Measurements from ENCODE around the gene ODR4. TPM values are rescaled to one million over a fixed set of nuclear protein-coding genes. Genes with fewer than 3 reads are reported as not detected.

Gene ODR4
- total and polyA plus RNA-seq, 2 of the 4 experiments (the other 2 are of a cell fraction): 9.4 to 9.7 TPM

DNA sequence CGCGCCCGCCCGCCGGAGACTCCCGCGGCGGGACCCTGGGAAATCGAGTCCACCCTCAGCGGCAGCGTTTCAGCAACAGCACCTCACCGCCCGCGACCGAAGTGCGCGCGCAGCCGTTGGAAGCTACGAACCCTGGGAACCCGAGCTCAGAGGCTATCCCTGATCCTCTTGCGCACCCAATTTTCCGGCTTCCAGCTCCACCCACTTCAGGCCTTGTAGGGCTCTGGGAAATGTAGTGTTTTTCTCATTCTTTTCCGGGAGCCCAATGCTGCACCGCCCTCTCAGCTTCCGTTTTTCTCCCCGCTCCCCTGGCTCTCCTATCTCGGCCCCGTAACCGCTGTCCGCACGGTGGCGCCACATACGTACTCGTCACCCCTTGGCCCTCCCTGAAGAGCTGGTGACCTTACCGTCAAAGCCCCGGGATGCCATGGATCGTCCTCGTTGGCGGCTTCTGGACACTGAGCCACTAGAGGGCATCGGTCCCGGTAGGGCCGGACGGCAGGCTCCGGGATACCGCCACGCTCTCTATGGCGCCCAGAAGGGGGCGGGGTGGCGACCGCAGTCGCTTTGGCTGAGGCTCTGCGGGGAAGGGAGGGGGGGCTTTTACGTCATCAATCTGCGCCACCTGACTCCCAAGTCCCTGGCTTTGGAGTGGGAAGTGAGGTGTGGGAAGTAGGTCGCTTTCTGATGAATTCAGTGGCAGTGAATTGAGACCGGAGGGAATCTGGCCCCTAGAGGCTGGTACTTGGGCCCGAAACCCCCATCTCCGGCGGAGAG lies at the start of gene ODR4, which contains the start of gene TPR (continued):
- TF ChIP-seq RCOR1 (IDR thresholded peaks at IDR 0.05; ENCODE audit: insufficient replicate concordance, low read length) (no peak), MAFK (IDR thresholded peaks at IDR 0.05; ENCODE audit: low read depth, low read length) (no peak), NFE2L2 (IDR thresholded peaks at IDR 0.05; ENCODE audit: low read depth, low read length) (no peak)
- TF ChIP-seq, protein P1, sequence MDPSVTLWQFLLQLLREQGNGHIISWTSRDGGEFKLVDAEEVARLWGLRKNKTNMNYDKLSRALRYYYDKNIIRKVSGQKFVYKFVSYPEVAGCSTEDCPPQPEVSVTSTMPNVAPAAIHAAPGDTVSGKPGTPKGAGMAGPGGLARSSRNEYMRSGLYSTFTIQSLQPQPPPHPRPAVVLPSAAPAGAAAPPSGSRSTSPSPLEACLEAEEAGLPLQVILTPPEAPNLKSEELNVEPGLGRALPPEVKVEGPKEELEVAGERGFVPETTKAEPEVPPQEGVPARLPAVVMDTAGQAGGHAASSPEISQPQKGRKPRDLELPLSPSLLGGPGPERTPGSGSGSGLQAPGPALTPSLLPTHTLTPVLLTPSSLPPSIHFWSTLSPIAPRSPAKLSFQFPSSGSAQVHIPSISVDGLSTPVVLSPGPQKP (IDR thresholded peaks at IDR 0.05; ENCODE audit: borderline replicate concordance, low read depth, low read length): no peak

DNA sequence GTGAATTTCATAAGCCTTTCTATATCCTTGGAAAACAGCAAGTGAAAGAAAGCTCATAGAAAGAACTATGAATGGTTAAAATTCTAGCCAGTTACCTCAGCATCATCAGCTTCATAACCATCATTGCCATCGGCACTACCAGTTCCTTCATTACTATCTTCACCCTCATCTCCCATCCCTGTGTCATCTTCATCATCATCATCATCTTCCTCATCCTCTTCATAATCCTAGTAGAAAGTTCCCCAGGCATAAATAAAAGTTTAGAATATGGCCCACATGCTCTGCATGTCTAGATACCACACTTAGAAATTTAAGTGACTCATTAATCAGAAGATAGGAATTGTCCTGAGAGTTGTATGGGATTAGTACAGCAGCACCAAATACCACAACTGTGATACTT lies 49.6 kb upstream of the ODR4 start:
- H3K4me3 ChIP-seq (ENCODE audit: insufficient read depth, low read depth, low read length): no peak overlapping the region
- H4K91ac ChIP-seq (ENCODE audit: insufficient read depth, low read depth, low read length): no peak overlapping the region
- TF ChIP-seq BHLHE40 (IDR thresholded peaks at IDR 0.05; ENCODE audit: low read depth, low read length): no peak
- no peak for TF ChIP-seq MAFK (IDR thresholded peaks at IDR 0.05; ENCODE audit: low read depth, low read length)
- no peak for TF ChIP-seq RFX5 (IDR thresholded peaks at IDR 0.05; ENCODE audit: low read depth, low read length)
- TF ChIP-seq, protein P2, sequence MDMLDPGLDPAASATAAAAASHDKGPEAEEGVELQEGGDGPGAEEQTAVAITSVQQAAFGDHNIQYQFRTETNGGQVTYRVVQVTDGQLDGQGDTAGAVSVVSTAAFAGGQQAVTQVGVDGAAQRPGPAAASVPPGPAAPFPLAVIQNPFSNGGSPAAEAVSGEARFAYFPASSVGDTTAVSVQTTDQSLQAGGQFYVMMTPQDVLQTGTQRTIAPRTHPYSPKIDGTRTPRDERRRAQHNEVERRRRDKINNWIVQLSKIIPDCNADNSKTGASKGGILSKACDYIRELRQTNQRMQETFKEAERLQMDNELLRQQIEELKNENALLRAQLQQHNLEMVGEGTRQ (IDR thresholded peaks at IDR 0.05; ENCODE audit: low read depth, low read length): no peak
- no peak for TF ChIP-seq MAZ (IDR thresholded peaks at IDR 0.05; ENCODE audit: borderline replicate concordance, low read depth, low read length)
- ATAC-seq (ENCODE audit: low read depth) (no peak), DNase-seq (no peak)
- H4K20me1 ChIP-seq (ENCODE audit: insufficient read depth, low read length): no peaks in the 10 kb centered on the region
- no peak overlapping the region for H3K4me2 ChIP-seq (ENCODE audit: low read depth, low read length)
- no peak overlapping the region for H3K4ac ChIP-seq (ENCODE audit: low read depth, low read length)
- dilution Hi-C loops (cut with HindIII; ENCODE audit: low sequenced_read_pairs, unreplicated experiment): no loop called here
- CTCF ChIA-PET: interaction anchor here (0.7 to 1.4 kb wide), 2 partner anchors 10 to 52 kb away, joined by 3 to 6 read pairs; no protein-coding TSS in a partner anchor
- H3K9me3 ChIP-seq (ENCODE audit: control insufficient read depth, insufficient read depth, low read length): no peaks in the 10 kb centered on the region
- in situ Hi-C loops (cut with MboI; ENCODE audit: low sequenced_read_pairs): no loop called here
- no peak overlapping the region for H3K23ac ChIP-seq (ENCODE audit: low read depth, low read length)
- no peak overlapping the region for H4K5ac ChIP-seq (ENCODE audit: low read depth, low read length)
- H2AK5ac ChIP-seq (ENCODE audit: low read depth, low read length): no peak overlapping the region
- no peak overlapping the region for H3K27ac ChIP-seq (ENCODE audit: insufficient read depth, low read length)
- H3K9ac ChIP-seq (ENCODE audit: low read depth, low read length): no peak overlapping the region
- no peak overlapping the region for H2AFZ ChIP-seq (replicated peaks; ENCODE audit: low read length, poor library complexity)
- intact Hi-C loops (cut with micrococcal nuclease): no loop called here
- no peak overlapping the region for H2AK9ac ChIP-seq (replicated peaks; ENCODE audit: low read depth, low read length, poor library complexity)
- peaks cover 2 to 3% of the 10 kb centered on the region in 2 experiments; a peak in 3 of 4 replicates for H3K79me1 ChIP-seq (ENCODE audit: low read depth in 1 of 2, low read length in 2 of 2)
- no peak overlapping the region for H2BK5ac ChIP-seq (ENCODE audit: low read depth, low read length, poor library complexity, severe bottlenecking)
- H3K4me1 ChIP-seq (ENCODE audit: control insufficient read depth, insufficient read depth, low read length): no peaks in the 10 kb centered on the region
- no TSS peak for BruUV-seq (replicated peaks)
- no peak overlapping the region for H2BK120ac ChIP-seq (ENCODE audit: low read depth, low read length)
- H3K36me3 ChIP-seq (ENCODE audit: control insufficient read depth, insufficient read depth, low read length): peaks cover 31% of the 10 kb centered on the region
- H3K9me1 ChIP-seq (ENCODE audit: insufficient read depth, low read length): no peaks in the 10 kb centered on the region
- H3K56ac ChIP-seq (ENCODE audit: extremely low read depth, insufficient read depth, low read length): no peak overlapping the region
- POLR2A ChIA-PET (ENCODE audit: unreplicated experiment): no interaction called here
- no peak overlapping the region for H4K8ac ChIP-seq (ENCODE audit: low read depth in 2 of 2, low read length in 2 of 2)
- H3K18ac ChIP-seq (ENCODE audit: low read depth, low read length): no peak overlapping the region
- H2BK20ac ChIP-seq (ENCODE audit: low read depth, low read length): no peak overlapping the region
- H3K27me3 ChIP-seq (ENCODE audit: control insufficient read depth, insufficient read depth, low read length): no peaks in the 10 kb centered on the region
- no CpG with 5 or more reads among the region's 1 CpG for WGBS, 2 experiments (ENCODE audit: extremely low coverage in 2 of 2, insufficient read length in 1 of 2)
- H3K14ac ChIP-seq (replicated peaks; ENCODE audit: low read depth, low read length): no peak overlapping the region
- H2BK15ac ChIP-seq (ENCODE audit: low read depth, low read length): no peak overlapping the region

Data from IMR-90 (cell line).